ENCODE measurements around the gene MOB4.
"Not testable (repeated sequence)": the region's sequence is repeated elsewhere in the genome, so short reads cannot be mapped to it uniquely, and the experiment has no call there.

Gene MOB4

GRCh38 chr2:197547163-197547900 lies 31.5 kb downstream of the MOB4 start:
- no peak for TF ChIP-seq CTCF (IDR thresholded peaks at IDR 0.05; ENCODE audit: borderline replicate concordance, insufficient read depth, low read depth, low read length)
- no peak overlapping the region for H3K4me3 ChIP-seq (ENCODE audit: low read depth, low read length)

GRCh38 chr2:197548582-197548981 lies 32.7 kb downstream of the MOB4 start:
- TF ChIP-seq CTCF (IDR thresholded peaks at IDR 0.05; ENCODE audit: borderline replicate concordance, insufficient read depth, low read depth, low read length), result no peak
- no peak overlapping the region for H3K4me3 ChIP-seq (ENCODE audit: low read depth, low read length)

DNA sequence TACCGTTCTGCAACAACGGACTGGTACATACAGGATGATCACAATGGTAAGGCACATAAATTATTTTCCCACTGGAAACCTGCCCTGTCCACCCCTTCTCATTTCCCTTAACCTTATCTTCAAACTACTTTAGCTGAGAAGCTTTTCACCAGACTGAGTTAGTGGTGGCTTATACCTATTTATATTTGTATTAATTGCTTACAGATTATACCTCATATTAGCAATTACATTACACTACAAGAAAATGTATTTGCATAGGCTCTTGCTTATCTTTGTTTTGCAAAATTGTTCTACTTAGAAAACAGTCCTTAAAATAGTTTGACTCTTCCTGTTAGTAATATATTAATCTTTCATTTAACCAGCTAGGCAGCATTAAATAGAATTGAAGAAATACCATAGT lies 35.4 kb downstream of the MOB4 start:
- H3K4me3 ChIP-seq (ENCODE audit: low read depth, low read length), result not testable (repeated sequence)

DNA sequence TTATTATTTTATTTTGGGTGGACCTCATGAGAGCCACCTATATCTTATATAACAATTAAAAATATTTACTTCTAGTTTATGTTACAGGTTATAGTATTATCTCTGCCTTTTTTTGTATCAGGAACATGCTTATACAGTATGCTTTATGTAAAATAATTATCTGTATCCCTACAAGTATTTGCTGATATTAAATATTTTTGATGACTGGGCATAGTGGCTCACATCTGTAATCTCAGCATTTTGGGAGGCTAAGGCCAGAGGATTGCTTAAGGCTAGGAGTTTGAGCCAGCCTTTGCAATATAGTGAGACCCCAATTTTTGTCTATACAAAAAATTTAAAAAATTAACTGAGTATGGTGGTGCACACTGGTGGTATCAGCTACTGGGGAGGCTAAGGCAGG lies 39.6 kb downstream of the MOB4 start:
- TF ChIP-seq CTCF (IDR thresholded peaks at IDR 0.05; ENCODE audit: borderline replicate concordance, insufficient read depth, low read depth, low read length), result no peak
- no peak overlapping the region for H3K4me3 ChIP-seq (ENCODE audit: low read depth, low read length)

GRCh38 chr2:197556456-197556855 lies 40.6 kb downstream of the MOB4 start:
- H3K4me3 ChIP-seq (ENCODE audit: low read depth, low read length), result no peak overlapping the region
- no peak for TF ChIP-seq CTCF (IDR thresholded peaks at IDR 0.05; ENCODE audit: borderline replicate concordance, insufficient read depth, low read depth, low read length)

DNA sequence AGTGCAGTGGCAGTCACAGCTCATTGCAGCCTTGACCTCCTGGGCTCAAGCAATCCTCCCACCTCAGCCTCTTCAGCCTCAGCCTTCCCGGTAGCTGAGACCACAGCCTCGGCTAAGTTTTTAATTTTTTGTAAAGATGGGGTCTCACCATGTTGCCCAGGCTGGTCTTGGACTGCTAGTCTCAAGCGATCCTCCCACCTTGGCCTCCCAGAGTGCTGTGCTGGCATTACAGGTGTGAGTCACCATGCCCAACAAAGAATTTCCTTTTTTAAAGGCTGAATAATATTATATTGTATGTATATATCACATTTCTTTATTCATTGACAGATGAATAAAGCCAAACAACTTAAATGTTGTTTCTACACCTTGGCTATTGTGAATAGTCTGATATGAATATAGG lies 42.5 kb downstream of the MOB4 start:
- TF ChIP-seq CTCF (IDR thresholded peaks at IDR 0.05; ENCODE audit: borderline replicate concordance, insufficient read depth, low read depth, low read length), result no peak
- no peak overlapping the region for H3K4me3 ChIP-seq (ENCODE audit: low read depth, low read length)

DNA sequence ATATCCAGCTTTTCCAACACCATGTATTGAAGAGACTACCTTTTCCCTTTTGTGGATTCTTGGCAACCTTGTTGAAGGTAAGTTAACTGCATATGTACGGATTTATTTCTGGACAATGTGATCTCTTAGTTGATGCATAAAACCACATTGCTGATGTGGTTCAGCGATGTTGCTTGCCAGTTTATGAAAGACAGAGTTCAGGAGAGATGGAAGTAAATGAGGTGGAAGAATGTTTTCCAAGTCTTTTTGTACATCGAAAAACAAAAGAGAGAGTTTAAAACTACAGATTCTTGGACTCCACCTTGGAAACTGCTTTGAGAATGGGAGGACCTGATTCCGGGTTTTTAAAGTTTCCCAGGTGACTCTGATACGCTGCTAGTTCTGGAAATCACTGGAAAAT lies 43.8 kb downstream of the MOB4 start:
- no peak overlapping the region for H3K4me3 ChIP-seq (ENCODE audit: low read depth, low read length)
- TF ChIP-seq CTCF (IDR thresholded peaks at IDR 0.05; ENCODE audit: borderline replicate concordance, insufficient read depth, low read depth, low read length), result no peak
